GM19023 (cell line): ENCODE measurements around the gene SPATA31D1.

Source experiments
- ATAC-seq: cut with Tn5 transposase; IDR thresholded peaks from one replicate; pipeline ENCODE4 v1.9.1; 2021; ENCODE audit warnings: mild to moderate bottlenecking, moderate library complexity; ENCODE audit not compliant: unreplicated experiment

The SPATA31D1 gene

GRCh38 chr9:82020331-82020730, 31.8 kb downstream of the SPATA31D1 start:
- ATAC-seq: no peak

- no peak for ATAC-seq
Observed at GRCh38 chr9:82021198-82021597, 32.6 kb downstream of the SPATA31D1 start.

- no peak for ATAC-seq
Observed at GRCh38 chr9:82022121-82022520, 33.5 kb downstream of the SPATA31D1 start.

- ATAC-seq: no peak
Observed at GRCh38 chr9:82024908-82025307, 36.3 kb downstream of the SPATA31D1 start.

- ATAC-seq: no peak
Observed at GRCh38 chr9:82031538-82032280, 43.1 kb downstream of the SPATA31D1 start.

GRCh38 chr9:82034956-82035731, 46.6 kb downstream of the SPATA31D1 start:
- ATAC-seq: no peak

GRCh38 chr9:82036086-82036485, 47.5 kb downstream of the SPATA31D1 start:
- no peak for ATAC-seq

GRCh38 chr9:82037126-82037525, 48.6 kb downstream of the SPATA31D1 start:
- ATAC-seq: no peak

- ATAC-seq: no peak
Observed at GRCh38 chr9:82038897-82039296, 50.3 kb downstream of the SPATA31D1 start.
